ENCODE measurements around the gene MUC2.
"Not testable (repeated sequence)": the region's sequence is repeated elsewhere in the genome, so short reads cannot be mapped to it uniquely, and the experiment has no call there.

The MUC2 gene

DNA sequence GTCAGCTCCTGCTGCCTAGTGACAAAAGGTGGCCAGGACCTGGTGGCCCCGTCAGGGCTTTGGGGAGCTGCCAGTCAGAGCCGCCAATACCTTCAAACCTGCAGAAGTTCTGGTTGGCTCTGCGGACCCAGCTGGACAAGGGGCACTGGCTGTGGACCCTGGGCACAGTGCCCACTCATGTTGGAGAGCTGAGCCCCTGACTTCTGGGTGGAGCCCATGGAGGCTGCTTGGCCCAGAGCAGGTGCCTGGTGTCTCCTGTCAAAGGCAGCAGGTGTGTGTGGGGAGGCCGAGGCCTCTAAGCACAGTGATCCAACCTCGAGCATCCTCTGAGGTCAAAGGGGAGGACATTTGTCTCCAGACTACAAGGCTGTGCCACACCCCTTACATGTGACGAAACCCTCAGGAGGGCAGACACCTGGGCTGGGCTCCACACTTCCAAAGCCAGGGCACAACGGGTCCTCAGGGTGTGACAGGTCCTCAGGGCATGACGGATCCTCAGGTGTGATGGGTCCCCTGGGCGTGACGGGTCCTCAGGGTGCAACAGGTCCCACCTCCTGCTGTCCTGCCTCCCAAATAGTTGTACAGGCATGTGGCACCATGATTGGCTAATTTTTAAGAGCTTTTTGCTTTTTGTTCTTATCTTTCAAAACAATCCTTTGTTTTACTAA, 37.0 kb downstream of the MUC2 start:
- no peak overlapping the region for H3K4me3 ChIP-seq (ENCODE audit: low read length)
- DNase-seq (ENCODE audit: low read depth), result no peak
- TF ChIP-seq, protein P1, sequence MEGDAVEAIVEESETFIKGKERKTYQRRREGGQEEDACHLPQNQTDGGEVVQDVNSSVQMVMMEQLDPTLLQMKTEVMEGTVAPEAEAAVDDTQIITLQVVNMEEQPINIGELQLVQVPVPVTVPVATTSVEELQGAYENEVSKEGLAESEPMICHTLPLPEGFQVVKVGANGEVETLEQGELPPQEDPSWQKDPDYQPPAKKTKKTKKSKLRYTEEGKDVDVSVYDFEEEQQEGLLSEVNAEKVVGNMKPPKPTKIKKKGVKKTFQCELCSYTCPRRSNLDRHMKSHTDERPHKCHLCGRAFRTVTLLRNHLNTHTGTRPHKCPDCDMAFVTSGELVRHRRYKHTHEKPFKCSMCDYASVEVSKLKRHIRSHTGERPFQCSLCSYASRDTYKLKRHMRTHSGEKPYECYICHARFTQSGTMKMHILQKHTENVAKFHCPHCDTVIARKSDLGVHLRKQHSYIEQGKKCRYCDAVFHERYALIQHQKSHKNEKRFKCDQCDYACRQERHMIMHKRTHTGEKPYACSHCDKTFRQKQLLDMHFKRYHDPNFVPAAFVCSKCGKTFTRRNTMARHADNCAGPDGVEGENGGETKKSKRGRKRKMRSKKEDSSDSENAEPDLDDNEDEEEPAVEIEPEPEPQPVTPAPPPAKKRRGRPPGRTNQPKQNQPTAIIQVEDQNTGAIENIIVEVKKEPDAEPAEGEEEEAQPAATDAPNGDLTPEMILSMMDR (conservative IDR thresholded peaks at IDR 0.05; ENCODE audit: low read length), result no peak

DNA sequence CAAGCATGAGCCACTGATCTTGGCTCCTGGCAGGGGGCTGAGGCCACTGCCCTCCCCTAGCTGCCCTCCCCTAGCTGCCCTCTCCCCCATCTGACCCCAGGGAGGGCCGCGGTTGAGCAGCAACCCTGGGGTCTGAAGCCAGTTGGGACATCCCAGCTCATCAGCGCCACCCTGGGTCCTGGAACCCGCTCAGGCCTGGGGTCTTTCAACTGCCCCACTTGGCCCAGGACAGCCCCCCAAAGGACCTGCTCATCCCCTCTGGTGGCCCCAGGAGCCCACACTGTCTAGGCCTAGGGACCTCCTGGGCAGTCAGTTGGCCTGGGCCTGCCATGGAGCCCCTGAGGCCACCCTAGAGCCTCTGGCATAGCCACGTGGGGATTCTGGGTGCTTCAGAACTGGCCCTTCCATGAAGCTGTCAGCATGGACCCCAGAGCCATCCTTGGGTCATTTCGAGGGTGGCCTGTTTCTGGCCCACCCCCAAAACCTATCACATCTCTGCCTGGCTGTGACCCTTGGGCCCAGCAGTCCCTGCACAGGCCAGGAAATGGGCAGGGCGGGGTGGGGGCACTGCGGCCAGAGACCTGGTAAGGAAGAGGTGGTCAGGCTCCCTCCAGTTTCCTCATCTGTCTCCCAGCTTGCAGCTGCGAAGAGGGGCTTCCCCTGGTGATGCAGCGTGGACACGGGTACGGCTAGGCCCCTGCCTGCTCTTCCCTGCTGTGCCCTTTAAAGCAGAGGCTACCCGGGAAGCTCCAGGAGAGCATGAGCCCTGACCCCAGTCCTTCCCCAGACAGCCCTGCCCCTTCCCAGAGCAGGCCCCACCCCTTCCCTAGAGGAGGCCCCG, 37.9 kb downstream of the MUC2 start:
- TF ChIP-seq, protein P1 (conservative IDR thresholded peaks at IDR 0.05; ENCODE audit: low read length), result no peak
- no peak for DNase-seq (ENCODE audit: low read depth)
- H3K4me3 ChIP-seq (ENCODE audit: low read length), result no peak overlapping the region

DNA sequence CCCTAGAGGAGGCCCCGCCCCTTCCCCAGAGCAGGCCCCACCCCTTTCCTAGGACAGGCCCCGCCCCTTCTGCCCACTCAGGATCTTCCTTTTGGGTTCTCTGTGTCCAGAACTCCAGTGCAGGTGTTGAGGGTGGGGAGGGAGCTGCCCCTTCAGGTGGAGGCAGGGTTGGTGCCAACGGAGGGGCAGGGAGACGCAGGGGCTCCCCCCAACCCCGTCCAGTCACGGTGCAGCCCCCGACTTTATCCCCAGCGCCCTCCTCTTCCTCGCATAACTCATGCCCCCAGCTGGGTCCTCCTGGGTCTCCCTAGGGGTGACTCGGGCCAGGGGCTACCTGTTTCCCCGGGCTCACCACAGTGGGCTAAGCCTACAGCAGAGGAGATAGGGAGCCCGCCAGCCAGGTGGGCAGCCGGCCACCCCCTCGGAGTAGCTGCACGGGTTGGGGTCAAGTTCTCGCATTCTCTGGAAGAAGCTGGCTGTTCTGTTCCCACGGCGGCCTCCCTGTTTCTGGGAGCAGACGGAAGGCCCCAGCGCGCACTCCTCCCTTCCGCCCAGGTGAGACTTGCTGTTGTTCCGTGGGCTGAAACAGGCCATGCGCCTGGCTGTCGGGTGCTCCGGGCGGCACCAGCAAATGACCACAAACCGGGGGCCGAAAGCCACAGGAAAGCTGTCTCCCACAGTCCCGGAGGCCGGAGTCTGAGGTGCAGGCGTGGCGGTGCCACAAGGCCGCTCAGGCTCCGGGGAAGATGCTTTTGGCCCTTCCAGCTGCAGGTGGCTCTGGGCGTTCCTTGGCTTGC, 38.9 kb downstream of the MUC2 start:
- DNase-seq (ENCODE audit: low read depth), result no peak
- TF ChIP-seq, protein P1 (conservative IDR thresholded peaks at IDR 0.05; ENCODE audit: low read length), result no peak
- H3K4me3 ChIP-seq (ENCODE audit: low read length), result no peak overlapping the region

DNA sequence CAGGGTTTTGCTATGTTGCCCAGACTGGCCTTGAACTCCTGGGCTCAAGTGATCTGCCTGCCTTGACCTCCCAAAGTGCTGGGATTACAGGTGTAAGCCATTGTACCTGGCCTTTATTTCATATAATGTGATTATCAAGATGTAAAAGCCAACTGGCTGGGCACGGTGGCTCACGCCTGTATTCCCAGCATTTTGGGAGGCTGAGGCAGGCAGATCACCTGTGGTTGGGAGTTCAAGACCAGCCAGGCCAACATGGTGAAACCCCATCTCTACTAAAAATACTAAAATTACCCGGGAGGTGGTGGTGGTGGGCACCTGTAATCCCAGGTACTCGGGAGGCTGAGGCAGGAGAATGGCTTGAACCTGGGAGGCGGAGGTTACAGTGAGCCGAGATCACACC, 40.6 kb downstream of the MUC2 start:
- H3K4me3 ChIP-seq (ENCODE audit: low read length); DNase-seq (ENCODE audit: low read depth): not testable (repeated sequence)

DNA sequence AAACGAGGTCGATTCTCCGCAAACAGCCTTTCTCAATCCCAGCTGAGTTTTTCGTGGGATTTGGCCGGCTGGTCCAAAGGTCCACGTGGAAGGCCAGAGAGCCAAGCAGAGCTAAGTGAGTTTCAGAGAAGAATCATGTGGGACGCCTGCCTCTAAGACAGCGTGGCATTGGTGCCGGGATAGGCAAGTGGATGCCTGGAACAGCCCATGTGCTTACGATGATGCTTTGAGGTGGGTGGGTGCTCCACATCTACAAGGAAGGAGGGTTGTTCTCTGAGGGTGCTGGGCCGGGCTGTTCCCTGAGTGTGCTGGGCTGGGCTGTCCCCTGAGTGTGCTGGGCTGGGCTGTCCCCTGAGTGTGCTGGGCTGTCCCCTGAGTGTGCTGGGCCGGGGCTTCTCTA, 41.4 kb downstream of the MUC2 start:
- TF ChIP-seq, protein P1 (conservative IDR thresholded peaks at IDR 0.05; ENCODE audit: low read length), result no peak
- H3K4me3 ChIP-seq (ENCODE audit: low read length), result no peak overlapping the region
- no peak for DNase-seq (ENCODE audit: low read depth)

DNA sequence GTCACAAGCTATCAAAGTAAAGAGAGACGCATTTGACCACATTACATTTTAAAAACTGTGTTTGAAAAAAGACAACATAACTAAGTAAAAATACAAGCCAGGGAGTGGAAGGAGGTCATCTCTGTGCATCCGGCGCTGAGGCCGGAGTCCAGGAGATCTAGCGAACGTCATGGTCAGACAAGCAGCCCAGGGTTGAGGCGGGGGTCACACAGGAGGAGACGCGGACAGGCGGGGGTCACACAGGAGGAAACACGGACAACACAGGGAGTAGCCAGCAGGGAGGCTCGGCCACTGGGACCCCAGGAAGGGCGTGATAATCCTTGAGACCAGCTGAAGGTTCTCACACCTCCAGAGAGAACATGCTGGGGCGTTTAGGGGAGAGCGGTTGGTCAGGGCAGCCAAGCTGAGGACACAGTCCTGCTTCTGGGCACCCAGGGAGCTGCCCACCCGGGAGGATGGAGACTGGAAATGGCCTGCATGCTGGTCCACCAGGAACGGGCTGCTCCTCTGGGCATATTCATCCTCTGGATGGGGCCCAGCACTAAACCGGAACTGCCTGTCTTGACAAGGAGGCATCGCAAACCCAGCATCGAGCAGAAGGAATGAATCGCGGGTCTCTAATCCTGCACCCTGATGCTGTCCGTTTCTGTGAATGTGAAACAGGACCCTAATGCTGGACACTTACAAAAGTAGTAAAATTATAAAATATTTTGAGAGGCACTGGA, 42.2 kb downstream of the MUC2 start:
- TF ChIP-seq, protein P1 (conservative IDR thresholded peaks at IDR 0.05; ENCODE audit: low read length), result no peak
- no peak overlapping the region for H3K4me3 ChIP-seq (ENCODE audit: low read length)
- no peak for DNase-seq (ENCODE audit: low read depth)

DNA sequence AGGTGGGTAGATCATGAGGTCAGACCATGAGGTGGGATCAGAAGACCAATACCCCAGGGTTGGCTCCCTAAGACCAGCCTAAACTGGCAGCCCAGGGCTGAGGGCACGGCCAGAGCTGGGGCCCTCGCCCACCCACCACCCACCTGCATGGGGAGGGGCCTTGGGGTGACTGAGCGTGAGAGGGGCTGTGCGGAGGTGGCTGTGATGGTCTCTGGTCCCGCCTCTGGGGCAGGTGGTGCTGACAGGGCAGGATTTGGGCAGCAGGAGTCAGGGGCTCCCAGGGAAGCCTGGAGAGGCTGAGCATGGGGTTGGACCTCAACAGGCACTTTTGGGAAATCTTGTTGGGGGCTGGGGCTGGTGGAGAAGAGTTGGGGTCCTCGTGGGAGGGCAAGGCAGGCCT, 43.3 kb downstream of the MUC2 start:
- no peak overlapping the region for H3K4me3 ChIP-seq (ENCODE audit: low read length)
- TF ChIP-seq, protein P1 (conservative IDR thresholded peaks at IDR 0.05; ENCODE audit: low read length), result no peak
- no peak for DNase-seq (ENCODE audit: low read depth)

Measured in AG10803 (cell line).